ENCODE data around the gene WLS. TPM values are rescaled to one million over a fixed set of nuclear protein-coding genes. Genes with fewer than 3 reads are reported as not detected.

Gene WLS
- total and polyA plus RNA-seq, 2 experiments from 2014 or later: 0.87 to 1.2 TPM

GRCh38 chr1:68149907-68150306 lies 82.4 kb downstream of the WLS start:
- Histone ChIP-seq H3K79me2 (replicated peaks; ENCODE audit: insufficient read depth) (no peaks in the 10 kb centered on the region), H3K27me3 (ENCODE audit: insufficient read depth) (no peaks in the 10 kb centered on the region), H4K20me1 (replicated peaks; ENCODE audit: insufficient read depth) (no peaks in the 10 kb centered on the region), H2AFZ (no peak overlapping the region), H3K4me1 (ENCODE audit: insufficient read depth) (0 out of 2 replicates have a peak, but pooled peaks cover 6% of the 10 kb centered on the region), H3K4me3 (no peak overlapping the region), H3K27ac (ENCODE audit: low read depth) (no peak overlapping the region), H3F3A (replicated peaks; ENCODE audit: low read depth) (no peaks in the 10 kb centered on the region), H3K4me2 (no peak overlapping the region), H3K9me2 (ENCODE audit: insufficient read depth) (peaks cover 4% of the 10 kb centered on the region; the same call in 1 of the 2 replicates), H3K36me3 (ENCODE audit: insufficient read depth) (no peaks in the 10 kb centered on the region)
- Mint-ChIP-seq H3K4me3 (no peak overlapping the region), H3K4me1 (peaks cover 15% of the 10 kb centered on the region), H3K36me3 (ENCODE audit: low read depth) (no peaks in the 10 kb centered on the region), H3K27ac (no peak overlapping the region), H3K9me3 (no peaks in the 10 kb centered on the region), H3K27me3 (ENCODE audit: insufficient read depth, low read depth, poor library complexity) (no peaks in the 10 kb centered on the region)
- peak; percentile 14 for DNase-seq (ENCODE audit: low spot score)
- ATAC-seq: no peak
- TF ChIP-seq EZH2 (IDR thresholded peaks at IDR 0.05; ENCODE audit: low read depth, unreplicated experiment) (no peak), NANOG (IDR thresholded peaks at IDR 0.05; ENCODE audit: borderline replicate concordance) (no peak), JUNB (IDR thresholded peaks at IDR 0.05; ENCODE audit: unreplicated experiment) (no peak), ZNF331 (CRISPR knock-in tag; IDR thresholded peaks at IDR 0.05; ENCODE audit: low read depth) (no peak), REST (IDR thresholded peaks at IDR 0.05; ENCODE audit: unreplicated experiment) (no peak), ZNF114 (CRISPR knock-in tag; IDR thresholded peaks at IDR 0.05) (no peak), CREB1 (CRISPR knock-in tag; IDR thresholded peaks at IDR 0.05; ENCODE audit: low read depth) (no peak)

GRCh38 chr1:68149110-68149798 lies 83.1 kb downstream of the WLS start:
- H3K27me3 ChIP-seq (ENCODE audit: insufficient read depth): no peaks in the 10 kb centered on the region
- no peak overlapping the region for H3K4me3 ChIP-seq
- Mint-ChIP-seq H3K4me1 (peaks cover 15% of the 10 kb centered on the region), H3K27me3 (ENCODE audit: insufficient read depth, low read depth, poor library complexity) (no peaks in the 10 kb centered on the region), H3K9me3 (no peaks in the 10 kb centered on the region), H3K27ac (no peak overlapping the region), H3K36me3 (ENCODE audit: low read depth) (no peaks in the 10 kb centered on the region), H3K4me3 (no peak overlapping the region)
- H3K4me2 ChIP-seq: no peak overlapping the region
- no peaks in the 10 kb centered on the region for H3K79me2 ChIP-seq (replicated peaks; ENCODE audit: insufficient read depth)
- H3K36me3 ChIP-seq (ENCODE audit: insufficient read depth): no peaks in the 10 kb centered on the region
- no peak for DNase-seq (ENCODE audit: low spot score)
- 0 out of 2 replicates have a peak, but pooled peaks cover 6% of the 10 kb centered on the region for H3K4me1 ChIP-seq (ENCODE audit: insufficient read depth)
- H3F3A ChIP-seq (replicated peaks; ENCODE audit: low read depth): no peaks in the 10 kb centered on the region
- H3K27ac ChIP-seq (ENCODE audit: low read depth): no peak overlapping the region
- H3K9me2 ChIP-seq (ENCODE audit: insufficient read depth): no peaks in the 10 kb centered on the region
- no peaks in the 10 kb centered on the region for H4K20me1 ChIP-seq (replicated peaks; ENCODE audit: insufficient read depth)
- no peak overlapping the region for H2AFZ ChIP-seq
- no peak for ATAC-seq
- no peak for TF ChIP-seq CTCF (conservative IDR thresholded peaks at IDR 0.05; ENCODE audit: low read depth in 2 of 2)
- TF ChIP-seq ZNF331 (CRISPR knock-in tag; IDR thresholded peaks at IDR 0.05; ENCODE audit: low read depth): no peak
- TF ChIP-seq NANOG (IDR thresholded peaks at IDR 0.05; ENCODE audit: borderline replicate concordance): no peak
- no peak for TF ChIP-seq CREB1 (CRISPR knock-in tag; IDR thresholded peaks at IDR 0.05; ENCODE audit: low read depth)
- TF ChIP-seq JUNB (IDR thresholded peaks at IDR 0.05; ENCODE audit: unreplicated experiment): no peak
- TF ChIP-seq POLR2AphosphoS5 (IDR thresholded peaks at IDR 0.05; ENCODE audit: low read depth): no peak
- no peak for TF ChIP-seq EZH2phosphoT487 (IDR thresholded peaks at IDR 0.05; ENCODE audit: unreplicated experiment)
